Measurements from ENCODE around the gene STMN1. TPM values are rescaled to one million over a fixed set of nuclear protein-coding genes. Genes with fewer than 3 reads are reported as not detected.

STMN1 gene
- total RNA-seq, 2 donors from 2014 or later, result 6.3 to 11.4 TPM

- Histone ChIP-seq H3K36me3 (replicated peaks in 1 of 2; ENCODE audit: insufficient read depth in 1 of 2, low read depth in 2 of 2) (no peaks in the 10 kb centered on the region), H3K27ac (no peak overlapping the region), H3K9me3 (no peaks in the 10 kb centered on the region), H3K27me3 (no peaks in the 10 kb centered on the region), H3K4me1 (peaks cover 14% of the 10 kb centered on the region), H3K4me3 (no peak overlapping the region)
- DNase-seq (no peak), ATAC-seq (no peak)
- TF ChIP-seq, protein P1, sequence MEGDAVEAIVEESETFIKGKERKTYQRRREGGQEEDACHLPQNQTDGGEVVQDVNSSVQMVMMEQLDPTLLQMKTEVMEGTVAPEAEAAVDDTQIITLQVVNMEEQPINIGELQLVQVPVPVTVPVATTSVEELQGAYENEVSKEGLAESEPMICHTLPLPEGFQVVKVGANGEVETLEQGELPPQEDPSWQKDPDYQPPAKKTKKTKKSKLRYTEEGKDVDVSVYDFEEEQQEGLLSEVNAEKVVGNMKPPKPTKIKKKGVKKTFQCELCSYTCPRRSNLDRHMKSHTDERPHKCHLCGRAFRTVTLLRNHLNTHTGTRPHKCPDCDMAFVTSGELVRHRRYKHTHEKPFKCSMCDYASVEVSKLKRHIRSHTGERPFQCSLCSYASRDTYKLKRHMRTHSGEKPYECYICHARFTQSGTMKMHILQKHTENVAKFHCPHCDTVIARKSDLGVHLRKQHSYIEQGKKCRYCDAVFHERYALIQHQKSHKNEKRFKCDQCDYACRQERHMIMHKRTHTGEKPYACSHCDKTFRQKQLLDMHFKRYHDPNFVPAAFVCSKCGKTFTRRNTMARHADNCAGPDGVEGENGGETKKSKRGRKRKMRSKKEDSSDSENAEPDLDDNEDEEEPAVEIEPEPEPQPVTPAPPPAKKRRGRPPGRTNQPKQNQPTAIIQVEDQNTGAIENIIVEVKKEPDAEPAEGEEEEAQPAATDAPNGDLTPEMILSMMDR (IDR thresholded peaks at IDR 0.05), result no peak
- TF ChIP-seq POLR2A (IDR thresholded peaks at IDR 0.05), result no peak
- 43% methylated on average over 7 of the region's 7 CpGs for WGBS, 2 donors
- intact Hi-C loops (cut with DNase I), result no loop called here
Measured at GRCh38 chr1:25858494-25858893, 47.7 kb downstream of the STMN1 start.

DNA sequence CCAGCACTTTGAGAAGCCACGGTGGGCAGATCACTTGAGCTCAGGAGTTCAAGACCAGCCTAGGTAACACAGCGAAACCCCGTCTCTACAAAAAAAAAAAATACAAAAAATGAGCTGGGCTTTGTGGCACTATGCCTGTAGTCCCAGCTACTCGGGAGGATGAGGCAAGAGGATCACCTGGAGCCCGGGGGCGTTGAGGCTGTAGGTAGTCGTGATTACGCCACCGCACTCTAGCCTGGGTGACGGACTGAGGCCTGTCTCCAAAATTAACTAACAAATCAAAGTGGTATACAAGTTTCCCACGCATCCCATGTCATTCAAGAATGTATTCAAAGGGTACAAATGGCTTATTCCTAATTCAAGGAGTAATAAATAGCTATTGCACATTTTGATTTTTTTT, 49.4 kb downstream of the STMN1 start:
- intact Hi-C loops (cut with DNase I), result no loop called here
- H3K27me3 ChIP-seq, result no peaks in the 10 kb centered on the region
- H3K4me3 ChIP-seq, result no peak overlapping the region
- H3K36me3 ChIP-seq (replicated peaks in 1 of 2; ENCODE audit: insufficient read depth in 1 of 2, low read depth in 2 of 2), result no peaks in the 10 kb centered on the region
- ATAC-seq (no peak), DNase-seq (no peak)
- H3K9me3 ChIP-seq, result no peaks in the 10 kb centered on the region
- WGBS, 2 donors, result 86 to 89% methylated on average over 11 of the region's 11 CpGs
- peaks cover 14% of the 10 kb centered on the region for H3K4me1 ChIP-seq
- no peak overlapping the region for H3K27ac ChIP-seq
- no peak for TF ChIP-seq POLR2A (IDR thresholded peaks at IDR 0.05)
- TF ChIP-seq, protein P1 (IDR thresholded peaks at IDR 0.05), result no peak

- intact Hi-C loops (cut with DNase I), result no loop called here
- no peak for ATAC-seq
- 90 to 94% methylated on average over 2 of the region's 2 CpGs for WGBS, 2 donors
- Histone ChIP-seq H3K36me3 (replicated peaks in 1 of 2; ENCODE audit: insufficient read depth in 1 of 2, low read depth in 2 of 2) (no peaks in the 10 kb centered on the region), H3K4me3 (no peak overlapping the region), H3K27me3 (no peaks in the 10 kb centered on the region), H3K9me3 (no peaks in the 10 kb centered on the region), H3K27ac (no peak overlapping the region), H3K4me1 (peaks cover 7% of the 10 kb centered on the region)
- DNase-seq, result no peak
- no peak for TF ChIP-seq POLR2A (IDR thresholded peaks at IDR 0.05)
- TF ChIP-seq, protein P1 (IDR thresholded peaks at IDR 0.05), result no peak
Measured at GRCh38 chr1:25854554-25854953, 51.7 kb downstream of the STMN1 start.

Small RNAs within 50 kb of the gene (microRNA-seq; reads per million reads assigned to microRNA genes)
- 2.2 to 2.3 reads per million in 2 donors for gene MIR3917 (ENCODE audit: borderline number of aligned reads in 2 of 2, borderline replicate concordance in 2 of 2)

Small RNAs within 50 kb of the gene (small RNA-seq; reads per million reads assigned to genes)
- gene AL033528.1, result not detected
- gene RF00019, result not detected
- not detected for gene SNRPFP2

Other genes with a start within 250 kb of the STMN1 start
- 10 to 100 TPM; 22.8 to 27.4 TPM for gene SELENON, start 106.2 kb downstream of the STMN1 start, total RNA-seq
- 10 to 100 TPM; 39.7 to 56.4 TPM for gene MTFR1L, start 86.5 kb downstream of the STMN1 start, total RNA-seq
- not detected for gene AUNIP, start 47.0 kb downstream of the STMN1 start, total RNA-seq
- 1 to 10 TPM; 3.0 to 4.4 TPM for gene PAQR7, start 30.7 kb downstream of the STMN1 start, total RNA-seq
- 10 to 100 TPM; 14.8 to 46.4 TPM for gene PAFAH2, start 91.6 kb upstream of the STMN1 start, total RNA-seq
- not detected for gene EXTL1, start 115.4 kb upstream of the STMN1 start, total RNA-seq
- gene SLC30A2, start 139.7 kb upstream of the STMN1 start, total RNA-seq, result 10 to 100 TPM; 44.5 to 64.6 TPM
- not detected for gene TRIM63, start 161.2 kb upstream of the STMN1 start, total RNA-seq
- 1 to 10 TPM; 5.6 to 7.8 TPM for gene PDIK1L, start 205.4 kb upstream of the STMN1 start, total RNA-seq